Hematopoietic multipotent progenitor cell treated with erythropoietin and hydrocortisone succinate and interleukin-3 and kit ligand, for 8 days (in vitro differentiated cells): ENCODE measurements around the gene TADA1.
"Not testable (repeated sequence)": the region's sequence is repeated elsewhere in the genome, so short reads cannot be mapped to it uniquely, and the experiment has no call there.

Experiments used
- DNase-seq: peaks from one replicate; pipeline ENCODE4 v3.0.0-alpha.2; 2015

The TADA1 gene

GRCh38 chr1:166888373-166889111 lies 12.5 kb upstream of the TADA1 start:
- no peak for DNase-seq

DNA sequence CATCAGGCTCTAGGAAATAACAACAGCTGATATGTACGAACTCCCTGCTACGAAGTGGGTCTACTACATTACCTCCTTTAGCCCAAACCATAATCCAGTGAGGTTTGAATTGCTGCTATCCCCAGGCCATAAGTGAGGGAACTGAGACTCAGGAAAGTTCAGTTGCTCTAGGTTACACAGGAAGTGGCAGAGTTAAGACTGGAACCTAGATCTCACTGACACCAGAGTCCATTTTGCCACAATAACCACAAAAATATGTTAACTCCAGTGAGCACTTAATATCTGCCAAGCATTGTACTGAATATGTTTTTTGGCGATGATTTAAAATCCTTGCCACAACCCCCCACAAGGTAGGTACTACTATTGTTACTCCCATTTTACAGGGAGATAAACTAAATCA lies 8.9 kb upstream of the TADA1 start:
- no peak for DNase-seq

DNA sequence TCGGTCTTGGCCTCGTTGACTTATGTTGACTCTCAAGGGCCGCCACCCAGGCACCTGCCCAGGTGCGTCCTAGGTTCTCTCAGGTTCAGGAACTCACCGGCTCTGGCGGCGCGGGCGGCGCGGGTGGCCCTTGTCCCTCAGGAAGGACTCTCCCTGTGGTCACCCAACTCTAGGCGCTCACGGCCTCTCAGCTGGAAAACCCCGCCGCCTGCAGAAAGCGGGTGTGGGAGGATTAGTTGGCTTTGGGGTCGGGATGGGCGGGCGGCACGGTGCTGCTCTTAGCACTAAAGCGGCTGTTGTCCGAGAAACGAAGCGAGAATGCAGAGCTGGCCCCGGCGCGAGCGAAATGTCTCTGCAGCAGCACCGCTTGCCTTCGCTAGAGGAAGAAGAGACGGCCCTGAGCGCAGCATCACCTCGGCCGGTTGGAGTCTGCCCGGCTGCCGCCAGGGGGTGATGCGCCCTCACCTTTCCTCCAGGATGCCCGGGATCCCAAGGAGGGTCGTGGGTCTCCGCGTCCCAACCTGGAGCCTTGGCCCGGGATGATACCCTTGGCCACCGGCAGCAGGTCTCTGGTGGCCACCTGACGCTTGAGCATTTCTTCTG lies 8.1 kb upstream of the TADA1 start:
- peak; percentile 29 for DNase-seq

GRCh38 chr1:166882893-166883292 lies 6.8 kb upstream of the TADA1 start:
- DNase-seq = no peak

DNA sequence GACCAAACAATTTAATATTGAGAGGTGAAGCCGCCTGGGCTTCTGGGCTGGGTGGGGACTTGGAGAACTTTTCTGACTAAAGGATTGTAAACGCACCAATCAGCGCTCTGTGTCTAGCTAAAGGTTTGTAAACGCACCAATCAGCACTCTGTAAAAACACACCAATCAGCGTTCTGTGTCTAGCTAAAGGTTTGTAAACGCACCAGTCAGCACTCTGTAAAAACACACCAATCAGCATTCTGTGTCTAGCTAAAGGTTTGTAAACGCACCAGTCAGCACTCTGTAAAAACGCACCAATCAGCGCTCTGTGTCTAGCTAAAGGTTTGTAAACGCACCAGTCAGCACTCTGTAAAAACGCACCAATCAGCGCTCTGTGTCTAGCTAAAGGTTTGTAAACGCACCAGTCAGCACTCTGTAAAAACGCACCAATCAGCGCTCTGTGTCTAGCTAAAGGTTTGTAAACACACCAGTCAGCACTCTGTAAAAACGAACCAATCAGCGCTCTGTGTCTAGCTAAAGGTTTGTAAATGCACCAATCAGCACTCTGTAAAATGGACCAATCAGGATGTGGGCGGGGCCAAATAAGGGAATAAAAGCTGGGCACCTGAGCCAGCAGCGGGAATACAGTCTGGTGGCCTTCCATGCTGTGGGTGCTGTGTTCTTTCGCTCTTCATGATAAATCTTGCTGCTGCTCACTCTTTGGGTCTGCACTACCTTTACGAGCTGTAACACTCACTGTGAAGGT lies 2.3 kb upstream of the TADA1 start:
- DNase-seq = not testable (repeated sequence)

DNA sequence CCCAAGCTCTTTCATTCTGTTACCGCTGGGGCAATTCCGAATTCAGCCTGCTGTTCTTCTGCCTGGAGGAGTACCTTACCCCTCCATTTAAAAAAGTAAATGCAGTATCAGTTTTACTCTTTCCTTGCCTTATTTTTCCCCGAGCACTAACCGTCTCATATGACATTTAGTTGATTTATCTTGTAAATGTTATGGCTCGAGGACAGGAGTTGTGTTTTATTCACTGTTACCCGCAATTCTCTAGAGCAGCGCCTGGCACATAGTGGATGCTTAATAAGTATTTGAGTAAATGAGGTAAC lies 425 bp upstream of the TADA1 start:
- no peak for DNase-seq

GRCh38 chr1:166875302-166875733 lies 746 bp downstream of the TADA1 start:
- no peak for DNase-seq

GRCh38 chr1:166874464-166874863 lies 1.6 kb downstream of the TADA1 start:
- no peak for DNase-seq

DNA sequence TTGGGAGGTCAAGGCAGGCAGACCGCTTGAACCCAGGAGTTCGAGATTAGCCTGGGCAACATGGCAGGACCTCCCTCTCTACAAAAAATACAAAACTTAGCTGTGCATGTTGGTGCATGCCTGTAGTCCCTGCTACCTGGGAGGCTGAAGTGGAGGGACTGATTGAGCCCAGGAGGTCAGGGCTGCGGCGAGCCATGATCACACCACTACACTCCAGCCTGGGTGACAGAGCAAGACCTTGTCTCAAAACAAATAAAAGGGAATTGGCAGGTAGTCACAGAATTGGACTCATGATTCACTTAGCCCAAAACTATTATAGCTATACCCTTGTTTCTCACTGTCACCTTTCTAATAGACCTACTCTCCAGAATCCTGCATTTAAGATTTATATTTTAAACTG lies 5.5 kb downstream of the TADA1 start:
- DNase-seq = no peak

GRCh38 chr1:166869318-166870099 lies 6.6 kb downstream of the TADA1 start:
- no peak for DNase-seq

- DNase-seq = no peak
These were observed 7.4 kb downstream of the TADA1 start for GRCh38 chr1:166868639-166869038.

- DNase-seq = peak; percentile 32
These were observed 10.1 kb downstream of the TADA1 start for GRCh38 chr1:166865926-166866325.

- no peak for DNase-seq
These were observed 16.5 kb downstream of the TADA1 start for GRCh38 chr1:166859597-166859996.

DNA sequence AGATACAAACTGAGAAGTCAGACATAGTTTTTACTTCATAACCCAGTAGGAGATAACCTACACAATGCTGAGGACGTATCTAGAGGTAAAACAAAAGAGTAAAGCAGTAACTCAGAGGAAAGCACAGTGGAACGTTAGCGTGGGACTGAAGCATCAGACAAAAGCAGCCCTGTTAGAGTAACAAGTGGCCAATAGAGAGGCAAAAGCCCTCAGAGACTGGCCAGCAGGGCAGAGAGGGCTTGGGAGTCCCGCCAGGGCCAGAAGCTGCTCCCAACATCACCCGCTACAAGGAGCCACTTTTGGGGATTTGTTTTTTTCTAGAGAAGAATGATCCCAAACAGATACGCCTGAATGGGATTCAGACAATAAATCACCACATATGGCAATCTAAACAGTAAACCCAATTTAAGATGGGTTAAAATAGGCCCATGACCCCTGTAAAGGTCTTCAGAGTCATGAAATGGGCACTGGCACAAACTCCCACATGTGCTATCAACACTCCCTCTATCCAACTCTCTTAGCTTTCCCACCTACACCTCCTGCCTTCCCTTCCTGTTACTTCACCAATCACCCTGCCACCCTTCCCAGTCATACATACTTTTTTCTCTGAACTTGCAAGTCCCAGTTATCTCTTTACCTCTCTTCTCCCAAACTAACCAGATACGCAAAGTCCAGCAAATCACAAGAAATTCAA lies 17.2 kb downstream of the TADA1 start:
- no peak for DNase-seq

DNA sequence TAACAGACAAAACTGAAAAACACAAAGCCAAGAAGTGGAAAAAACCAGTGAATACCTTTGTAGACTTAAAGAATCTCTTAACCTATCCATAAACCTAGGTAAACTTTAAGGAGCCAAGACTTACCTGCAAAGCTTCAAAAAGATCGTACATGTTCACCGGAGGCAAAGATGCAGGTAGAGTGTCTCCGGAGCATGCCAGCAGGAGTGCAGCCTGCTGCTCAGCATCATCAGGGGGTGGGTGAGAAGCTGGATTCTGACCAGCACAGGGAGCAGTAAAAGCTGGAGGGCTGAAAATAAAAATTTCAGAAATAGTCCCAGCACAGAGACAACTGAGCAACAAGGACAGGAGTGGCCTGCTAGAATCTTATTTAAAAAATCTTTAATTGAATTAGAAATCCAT lies 18.1 kb downstream of the TADA1 start:
- DNase-seq = no peak

GRCh38 chr1:166855558-166855957 lies 20.5 kb downstream of the TADA1 start:
- DNase-seq = no peak

GRCh38 chr1:166852918-166853317 lies 23.1 kb downstream of the TADA1 start:
- no peak for DNase-seq

DNA sequence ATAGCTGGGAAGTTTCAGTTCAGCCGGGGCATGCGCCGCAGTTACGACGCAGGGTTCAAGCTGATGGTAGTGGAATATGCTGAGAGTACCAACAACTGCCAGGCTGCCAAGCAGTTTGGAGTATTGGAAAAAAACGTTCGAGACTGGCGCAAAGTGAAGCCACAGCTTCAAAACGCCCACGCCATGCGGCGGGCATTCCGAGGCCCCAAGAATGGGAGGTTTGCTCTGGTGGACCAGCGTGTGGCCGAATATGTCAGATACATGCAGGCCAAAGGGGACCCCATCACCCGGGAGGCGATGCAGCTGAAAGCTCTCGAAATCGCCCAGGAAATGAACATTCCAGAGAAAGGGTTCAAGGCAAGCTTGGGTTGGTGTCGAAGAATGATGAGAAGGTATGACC lies 26.9 kb downstream of the TADA1 start:
- no peak for DNase-seq

GRCh38 chr1:166848193-166848592 lies 27.9 kb downstream of the TADA1 start:
- no peak for DNase-seq

DNA sequence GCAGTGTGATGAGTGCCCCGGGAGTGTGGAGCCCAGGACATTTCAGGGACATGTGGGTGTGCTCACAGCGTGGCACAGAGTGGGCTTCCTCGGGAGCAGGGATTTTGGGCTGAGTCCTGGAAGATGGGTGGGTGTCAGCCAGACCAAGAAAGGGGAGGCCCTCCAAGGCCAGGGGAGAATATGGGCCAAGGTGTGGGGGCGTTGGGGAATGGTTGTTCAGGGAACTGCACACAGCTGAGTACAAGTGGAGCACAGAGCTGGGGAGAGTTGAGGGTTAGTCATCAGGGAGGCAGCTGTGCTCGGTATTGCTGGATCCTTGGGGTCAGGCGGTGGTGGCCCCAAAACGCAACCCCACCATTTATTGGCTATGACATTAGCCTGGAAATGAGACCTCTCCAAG lies 31.3 kb downstream of the TADA1 start:
- DNase-seq = no peak

DNA sequence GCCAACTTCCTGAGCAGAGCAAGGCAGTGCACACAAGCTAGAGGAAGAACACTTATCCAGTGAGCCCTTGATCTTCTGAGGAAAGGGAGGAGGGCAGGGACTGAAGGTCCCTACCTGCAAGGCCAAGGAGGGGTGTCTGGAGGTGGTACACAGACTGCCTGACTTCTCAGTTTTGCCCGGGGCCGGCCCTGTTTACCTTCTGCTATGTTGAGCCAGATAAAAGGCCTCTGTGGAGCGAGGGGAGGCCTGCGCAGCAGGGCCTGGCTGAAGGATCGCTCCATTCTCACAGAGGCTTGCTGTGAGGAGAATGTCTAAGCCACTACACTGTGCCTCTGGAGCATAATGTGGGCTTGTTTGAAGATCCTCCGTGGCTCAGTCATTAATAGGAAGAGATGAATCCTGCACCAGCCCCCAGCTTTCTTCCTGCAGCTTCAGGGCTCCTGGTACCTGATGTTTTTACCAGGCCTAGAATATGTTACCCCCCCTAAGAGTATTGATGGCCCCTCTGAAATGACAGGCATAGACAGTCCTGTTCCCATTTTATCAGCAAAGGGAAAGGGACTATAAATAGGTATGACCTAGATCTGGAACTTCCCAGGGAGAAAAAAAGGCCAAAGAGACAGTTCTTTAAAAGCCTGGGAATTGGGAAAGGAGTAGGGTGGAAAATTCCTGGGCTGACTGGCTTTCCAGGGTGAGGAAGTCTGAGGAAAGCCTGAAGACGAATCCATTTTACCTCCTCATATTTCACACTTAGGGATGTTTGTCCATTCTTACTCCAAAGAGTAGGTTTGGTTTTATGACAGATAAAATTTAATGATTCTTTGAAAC lies 32.1 kb downstream of the TADA1 start:
- no peak for DNase-seq

GRCh38 chr1:166843322-166843721 lies 32.7 kb downstream of the TADA1 start:
- no peak for DNase-seq
